Esophagus (tissue), 2 donors: Measurements from ENCODE around the gene RNF103. TPM values are rescaled to one million over a fixed set of nuclear protein-coding genes. Genes with fewer than 3 reads are reported as not detected.

ENCODE experiments used
- H3K27ac ChIP-seq, 2 donors: one replicate each; pipeline ENCODE4 v1.5.1; 2013; ENCODE audit warnings: low read depth in 2 of 2, mild to moderate bottlenecking in 2 of 2, inconsistent platforms in 1 of 2, low read length in 1 of 2, moderate library complexity in 1 of 2
- H3K27me3 ChIP-seq, 2 donors: one replicate each; pipeline ENCODE4 v1.6.1; 2013; ENCODE audit warnings: low read length in 2 of 2, control low read depth in 1 of 2, mild to moderate bottlenecking in 1 of 2; ENCODE audit not compliant: insufficient read depth in 2 of 2, control insufficient read depth in 1 of 2
- H3K36me3 ChIP-seq, 2 donors: one replicate each; pipeline ENCODE4 v1.6.1; 2013; ENCODE audit warnings: low read length in 1 of 2; ENCODE audit not compliant: control insufficient read depth in 2 of 2, insufficient read depth in 2 of 2
- H3K4me1 ChIP-seq, 2 donors: one replicate each; pipeline ENCODE4 v1.6.1; 2013; ENCODE audit warnings: low read length in 1 of 2; ENCODE audit not compliant: control insufficient read depth in 2 of 2, insufficient read depth in 2 of 2
- H3K4me3 ChIP-seq, 2 donors: one replicate each; pipeline ENCODE4 v1.5.1; 2013; ENCODE audit warnings: low read length in 2 of 2, mild to moderate bottlenecking in 2 of 2, low read depth in 1 of 2, moderate library complexity in 1 of 2
- H3K9me3 ChIP-seq, 2 donors: one replicate each; pipeline ENCODE4 v1.6.1; 2013; ENCODE audit warnings: mild to moderate bottlenecking in 2 of 2, low read depth in 1 of 2, low read length in 1 of 2, moderate library complexity in 1 of 2; ENCODE audit not compliant: control insufficient read depth in 2 of 2, insufficient read depth in 1 of 2
- WGBS, 2 donors: extraction: QIAGEN DNeasy Blood & Tissue Kit; methylation state at CpG; one replicate each; pipeline ENCODE4 v1.1.7; 2013; 5-methylcytosine and 5-hydroxymethylcytosine counted together
- polyA plus RNA-seq, 2 donors: library from polyadenylated mRNA; stranded (reverse); fragments of 200-250 nt; gene quantifications; one replicate each; pipeline ENCODE4 v1.2.3, GENCODE V29; 2013
- donor health status: healthy with polysubstance abuse.
- donor health status: Bipolar disorder and iron deficiency.

Gene RNF103
- polyA plus RNA-seq, 2 donors = 13.7 to 20.2 TPM

DNA sequence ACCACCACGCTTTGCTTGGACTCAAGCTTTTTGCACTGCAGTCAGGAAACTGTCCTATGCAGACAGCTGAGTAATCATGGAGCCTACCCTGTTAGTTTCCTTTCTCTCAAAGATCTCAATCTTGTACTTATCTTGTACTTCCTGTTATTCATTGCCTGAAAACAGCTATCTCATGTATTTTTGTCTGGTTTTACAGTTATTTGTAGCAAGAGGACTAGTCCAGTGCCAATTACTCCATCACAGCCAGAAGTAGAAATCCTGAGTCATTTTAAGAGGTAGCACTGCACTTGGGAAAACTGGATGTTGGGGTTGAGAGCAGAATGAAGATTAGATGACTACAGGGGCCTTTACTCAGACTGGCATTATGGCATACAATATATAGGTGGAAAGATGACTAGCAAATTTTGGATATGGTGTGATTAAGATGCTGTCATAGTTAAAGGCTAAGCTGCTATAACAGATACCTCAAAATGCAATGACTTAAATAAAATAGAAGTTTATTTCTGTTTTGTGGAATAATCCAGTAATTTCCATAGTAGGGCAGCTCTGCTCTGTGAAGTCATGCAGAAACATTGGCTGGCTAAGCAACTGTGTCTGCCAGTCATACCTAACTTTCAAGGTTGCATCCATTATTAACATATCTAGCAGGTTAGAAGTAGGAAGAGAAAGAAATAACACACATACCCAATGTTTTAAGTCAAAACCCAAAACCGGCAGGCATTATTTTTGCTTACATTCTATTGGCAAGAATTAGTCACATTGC lies 39.3 kb downstream of the RNF103 start:
- H3K36me3 ChIP-seq = no peaks in the 10 kb centered on the region
- no peak overlapping the region for H3K27ac ChIP-seq
- no peaks in the 10 kb centered on the region for H3K9me3 ChIP-seq
- no peaks in the 10 kb centered on the region for H3K27me3 ChIP-seq
- no peaks in the 10 kb centered on the region for H3K4me1 ChIP-seq
- WGBS, 2 donors = 73 to 74% methylated on average over 2 of the region's 2 CpGs
- H3K4me3 ChIP-seq = no peak overlapping the region

DNA sequence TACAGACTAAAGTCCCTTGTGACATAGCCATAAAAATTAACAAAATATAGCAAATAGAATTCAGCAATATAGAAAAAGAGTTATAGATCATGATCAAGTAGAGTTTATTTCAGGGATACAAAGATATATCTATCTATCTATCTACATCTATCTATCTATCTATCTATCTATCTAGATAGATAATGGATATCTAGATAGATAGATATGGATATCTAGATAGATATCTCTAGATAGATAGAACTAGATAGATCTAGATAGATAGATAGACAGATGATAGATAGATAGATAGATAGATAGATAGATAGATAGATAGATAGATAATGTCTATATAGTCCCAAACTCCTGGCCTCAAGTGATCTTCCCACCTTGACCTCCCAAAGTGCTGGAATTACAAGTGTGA lies 43.1 kb downstream of the RNF103 start:
- no peaks in the 10 kb centered on the region for H3K36me3 ChIP-seq
- H3K4me1 ChIP-seq = no peaks in the 10 kb centered on the region

DNA sequence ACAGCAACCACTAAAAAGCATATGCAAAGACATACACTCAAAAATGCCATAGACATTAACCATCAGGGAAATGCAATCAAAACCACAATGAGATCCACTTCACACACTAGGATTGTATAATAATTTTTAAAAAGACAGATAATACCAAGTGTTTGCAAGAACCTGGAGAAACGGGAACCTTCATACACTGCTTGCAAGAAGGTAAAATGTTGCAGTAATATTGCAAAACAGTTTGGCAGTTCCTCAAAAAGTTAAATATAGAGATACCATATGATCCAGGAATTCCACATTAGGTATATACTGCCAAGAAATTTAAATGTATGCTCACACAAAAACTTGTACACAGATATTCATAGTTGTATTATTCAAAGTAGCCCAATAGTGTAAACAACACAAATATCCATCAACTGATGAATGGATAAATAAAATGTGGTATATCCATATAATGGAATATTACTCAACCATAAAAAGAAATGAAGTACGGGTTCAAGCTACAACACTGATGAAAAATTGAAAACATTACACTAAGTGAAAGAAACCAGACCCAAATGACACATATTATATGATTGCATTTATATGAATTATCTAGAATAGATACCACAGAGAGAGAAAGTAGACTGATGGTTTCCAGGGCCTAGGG lies 45.7 kb downstream of the RNF103 start:
- no peaks in the 10 kb centered on the region for H3K4me1 ChIP-seq
- H3K27me3 ChIP-seq = no peaks in the 10 kb centered on the region
- H3K36me3 ChIP-seq = no peaks in the 10 kb centered on the region
- no peak overlapping the region for H3K27ac ChIP-seq
- no peaks in the 10 kb centered on the region for H3K9me3 ChIP-seq
- WGBS, 2 donors = 86 to 89% methylated on average over 2 of the region's 2 CpGs
- no peak overlapping the region for H3K4me3 ChIP-seq

More for the DNA sequence above, 43.1 kb downstream of the RNF103 start:
- Histone ChIP-seq H3K4me3 (no peak overlapping the region), H3K27me3 (no peaks in the 10 kb centered on the region), H3K27ac (no peak overlapping the region), H3K9me3 (no peaks in the 10 kb centered on the region)

- Histone ChIP-seq H3K9me3 (no peaks in the 10 kb centered on the region), H3K27me3 (no peaks in the 10 kb centered on the region), H3K4me1 (peaks cover 0 to 5% of the 10 kb centered on the region in 2 donors), H3K4me3 (no peak overlapping the region), H3K27ac (no peak overlapping the region), H3K36me3 (no peaks in the 10 kb centered on the region)
- WGBS, 2 donors = 66 to 72% methylated on average over 3 of the region's 3 CpGs
Observed at GRCh38 chr2:86570059-86570458, 53.6 kb downstream of the RNF103 start.

DNA sequence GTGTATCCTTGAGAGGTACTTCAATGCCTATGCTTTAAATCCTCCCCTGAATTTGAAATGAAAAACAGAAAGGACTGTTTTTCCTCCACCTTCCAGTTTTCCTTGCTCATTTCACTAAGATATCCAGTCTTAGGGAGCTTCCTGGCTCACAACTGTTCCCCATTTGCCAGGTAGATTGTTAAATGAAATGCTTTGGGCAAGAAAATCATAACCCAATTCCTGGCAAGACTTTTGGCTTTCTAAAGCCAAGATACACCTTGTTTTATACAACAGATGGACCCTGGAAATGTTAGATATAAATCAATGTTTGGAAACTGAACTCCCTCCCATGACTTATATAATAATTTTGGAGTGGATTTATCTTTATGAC lies 56.9 kb downstream of the RNF103 start:
- H3K36me3 ChIP-seq = no peaks in the 10 kb centered on the region
- peaks cover 0 to 8% of the 10 kb centered on the region in 2 donors for H3K4me1 ChIP-seq
- H3K27me3 ChIP-seq = no peaks in the 10 kb centered on the region
- no peak overlapping the region for H3K4me3 ChIP-seq
- no peaks in the 10 kb centered on the region for H3K9me3 ChIP-seq
- H3K27ac ChIP-seq = no peak overlapping the region

DNA sequence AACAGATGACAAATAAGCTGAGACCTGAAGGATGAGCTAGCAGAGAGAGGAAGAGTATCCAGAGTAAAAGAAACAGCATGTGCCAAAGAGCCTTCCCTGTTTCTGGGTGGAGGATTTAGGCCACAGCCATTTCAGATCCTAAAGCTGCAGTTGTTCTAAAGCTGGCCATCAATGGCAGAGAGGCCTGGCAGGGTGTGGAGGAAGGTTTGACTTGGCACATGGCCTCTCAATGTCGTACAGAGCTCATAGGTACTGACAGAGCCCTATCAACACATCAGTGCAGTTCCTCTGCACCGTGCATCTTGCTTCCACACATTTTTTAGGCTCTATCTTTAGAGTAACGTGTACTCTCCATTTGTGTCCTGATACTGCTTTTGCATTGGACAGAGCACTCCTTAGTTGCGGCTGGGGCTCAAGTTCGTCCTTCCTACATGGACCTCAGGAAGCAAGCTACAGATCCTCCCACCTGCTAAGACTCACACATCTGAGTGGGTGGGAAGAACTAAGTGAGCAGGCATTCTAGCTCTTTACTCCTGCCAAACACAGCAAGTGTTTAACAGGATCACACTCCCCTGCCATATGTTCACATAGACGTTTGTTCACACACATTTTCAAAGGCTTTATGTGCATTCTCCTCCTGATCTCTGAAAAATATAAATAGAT lies 57.4 kb downstream of the RNF103 start:
- Histone ChIP-seq H3K27me3 (no peaks in the 10 kb centered on the region), H3K9me3 (no peaks in the 10 kb centered on the region), H3K27ac (no peak overlapping the region), H3K4me3 (no peak overlapping the region), H3K4me1 (peaks cover 0 to 8% of the 10 kb centered on the region in 2 donors), H3K36me3 (no peaks in the 10 kb centered on the region)
- 49 to 54% methylated on average over 6 of the region's 6 CpGs for WGBS, 2 donors

GRCh38 chr2:86563650-86564061 lies 60.0 kb downstream of the RNF103 start:
- no peaks in the 10 kb centered on the region for H3K36me3 ChIP-seq
- H3K27me3 ChIP-seq = no peaks in the 10 kb centered on the region
- H3K9me3 ChIP-seq = no peaks in the 10 kb centered on the region
- peak overlapping the region; percentile 3 to 89 for H3K4me3 ChIP-seq
- peaks cover 0 to 8% of the 10 kb centered on the region in 2 donors for H3K4me1 ChIP-seq
- peak overlapping the region; percentile 16 to 100 for H3K27ac ChIP-seq
- 78% methylated on average over 13 of the region's 13 CpGs for WGBS, 2 donors

DNA sequence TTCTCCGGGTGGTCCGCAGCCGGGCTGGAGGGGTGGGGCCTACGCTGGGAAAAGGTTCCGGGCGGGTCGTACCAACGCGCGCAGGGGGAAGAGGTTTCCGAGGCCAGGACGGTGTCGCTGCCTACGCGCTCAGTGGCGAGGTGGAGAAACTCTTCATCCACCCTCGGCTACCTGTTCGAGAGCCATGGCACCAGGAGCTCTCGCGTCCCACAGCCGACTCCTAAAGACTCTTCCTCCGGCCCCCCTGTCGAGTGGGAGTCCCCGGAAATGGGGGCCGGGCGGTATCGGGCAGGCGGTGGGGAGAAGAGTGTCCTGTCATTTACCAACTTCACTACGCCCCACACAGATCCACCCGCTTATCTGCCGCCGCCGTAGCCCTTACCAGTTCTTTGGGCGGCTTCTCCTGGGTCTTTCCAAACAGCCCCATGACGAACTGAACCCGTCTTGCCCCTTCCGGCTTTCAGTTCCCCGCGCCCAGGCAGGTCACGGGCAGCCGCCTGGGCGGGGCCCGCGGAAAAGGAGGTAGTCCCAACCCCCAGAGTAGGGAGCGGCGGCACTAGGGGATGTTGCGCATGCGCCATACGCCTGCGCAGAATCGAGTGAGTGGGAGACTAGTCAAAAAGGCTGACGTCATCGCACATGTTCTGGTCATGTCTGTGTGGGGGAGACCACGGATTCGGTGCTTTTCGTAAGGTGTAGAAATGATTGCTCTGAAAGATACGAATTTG lies 60.6 kb downstream of the RNF103 start, which contains the start of gene CHMP3:
Gene CHMP3 (minus strand): TSS at position 522 of the 728 bp plus-strand sequence. CDS start 95 bp downstream, at position 427.
- WGBS, 2 donors = 0% methylated on average over 56 to 57 of the region's 57 CpGs
- H3K9me3 ChIP-seq = no peaks in the 10 kb centered on the region
- H3K27me3 ChIP-seq = no peaks in the 10 kb centered on the region
- peaks cover 0 to 8% of the 10 kb centered on the region in 2 donors for H3K4me1 ChIP-seq
- peak within 1 kb of the TSS; percentile 85 to 89 for H3K4me3 ChIP-seq
- H3K27ac ChIP-seq = peak within 1 kb of the TSS; percentile 99 to 100
- no peaks in the 10 kb centered on the region for H3K36me3 ChIP-seq

- Histone ChIP-seq H3K9me3 (no peaks in the 10 kb centered on the region), H3K27ac (peak overlapping the region; percentile 99 to 100), H3K4me1 (peaks cover 0 to 8% of the 10 kb centered on the region in 2 donors), H3K4me3 (peak overlapping the region; percentile 85 to 89), H3K36me3 (no peaks in the 10 kb centered on the region), H3K27me3 (no peaks in the 10 kb centered on the region)
- WGBS, 2 donors = 0% methylated on average over 16 of the region's 16 CpGs
Observed at GRCh38 chr2:86562485-86562921, 61.2 kb downstream of the RNF103 start.
